ENCODE measurements around the gene MED13L.
A peak's percentile ranks its signal among the peaks of the same experiment; 100 is the strongest.

MED13L gene

DNA sequence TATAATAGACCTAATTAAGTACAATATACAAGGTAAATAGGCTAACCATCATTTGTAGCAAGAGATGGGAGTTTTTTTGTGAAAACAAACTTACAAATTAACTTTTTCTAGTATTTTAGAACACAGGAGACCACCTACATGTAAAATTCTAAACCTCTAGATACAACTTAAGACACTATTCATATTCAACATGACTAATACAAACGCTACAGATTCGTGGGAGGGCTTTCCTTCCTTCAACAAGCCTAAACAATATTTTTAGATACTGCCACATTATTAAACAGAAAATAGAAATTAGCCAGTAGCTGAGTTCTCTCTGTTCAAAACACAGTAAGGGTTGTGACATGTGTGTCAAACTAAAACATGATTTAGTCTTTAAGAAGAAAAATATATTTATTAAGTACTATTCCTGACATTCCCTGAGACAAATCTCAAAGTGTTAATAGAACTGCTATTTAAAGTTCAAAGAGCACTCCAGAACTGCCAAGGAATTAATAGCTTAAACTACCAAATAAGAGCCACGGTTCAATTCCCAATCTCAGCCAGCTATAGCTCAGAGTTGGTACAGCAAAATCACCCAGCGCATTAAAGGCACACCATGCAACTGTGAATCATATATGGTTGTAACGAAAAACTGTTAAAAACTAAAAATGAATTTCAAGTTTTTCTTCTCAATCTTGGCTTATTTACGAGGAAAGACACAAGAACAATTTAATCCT is 10.7 kb downstream of the MED13L start:
- Mint-ChIP-seq H3K27me3 (ENCODE audit: low read depth, poor library complexity) (no peaks in the 10 kb centered on the region), H3K27ac (no peak overlapping the region), H3K4me3 (no peak overlapping the region), H3K36me3 (ENCODE audit: low read depth) (peaks cover 11% of the 10 kb centered on the region), H3K9me3 (peaks cover 4% of the 10 kb centered on the region), H3K4me1 (peaks cover 8% of the 10 kb centered on the region)
- no peak for DNase-seq
- TF ChIP-seq, protein P1, sequence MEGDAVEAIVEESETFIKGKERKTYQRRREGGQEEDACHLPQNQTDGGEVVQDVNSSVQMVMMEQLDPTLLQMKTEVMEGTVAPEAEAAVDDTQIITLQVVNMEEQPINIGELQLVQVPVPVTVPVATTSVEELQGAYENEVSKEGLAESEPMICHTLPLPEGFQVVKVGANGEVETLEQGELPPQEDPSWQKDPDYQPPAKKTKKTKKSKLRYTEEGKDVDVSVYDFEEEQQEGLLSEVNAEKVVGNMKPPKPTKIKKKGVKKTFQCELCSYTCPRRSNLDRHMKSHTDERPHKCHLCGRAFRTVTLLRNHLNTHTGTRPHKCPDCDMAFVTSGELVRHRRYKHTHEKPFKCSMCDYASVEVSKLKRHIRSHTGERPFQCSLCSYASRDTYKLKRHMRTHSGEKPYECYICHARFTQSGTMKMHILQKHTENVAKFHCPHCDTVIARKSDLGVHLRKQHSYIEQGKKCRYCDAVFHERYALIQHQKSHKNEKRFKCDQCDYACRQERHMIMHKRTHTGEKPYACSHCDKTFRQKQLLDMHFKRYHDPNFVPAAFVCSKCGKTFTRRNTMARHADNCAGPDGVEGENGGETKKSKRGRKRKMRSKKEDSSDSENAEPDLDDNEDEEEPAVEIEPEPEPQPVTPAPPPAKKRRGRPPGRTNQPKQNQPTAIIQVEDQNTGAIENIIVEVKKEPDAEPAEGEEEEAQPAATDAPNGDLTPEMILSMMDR (IDR thresholded peaks at IDR 0.05): no peak

DNA sequence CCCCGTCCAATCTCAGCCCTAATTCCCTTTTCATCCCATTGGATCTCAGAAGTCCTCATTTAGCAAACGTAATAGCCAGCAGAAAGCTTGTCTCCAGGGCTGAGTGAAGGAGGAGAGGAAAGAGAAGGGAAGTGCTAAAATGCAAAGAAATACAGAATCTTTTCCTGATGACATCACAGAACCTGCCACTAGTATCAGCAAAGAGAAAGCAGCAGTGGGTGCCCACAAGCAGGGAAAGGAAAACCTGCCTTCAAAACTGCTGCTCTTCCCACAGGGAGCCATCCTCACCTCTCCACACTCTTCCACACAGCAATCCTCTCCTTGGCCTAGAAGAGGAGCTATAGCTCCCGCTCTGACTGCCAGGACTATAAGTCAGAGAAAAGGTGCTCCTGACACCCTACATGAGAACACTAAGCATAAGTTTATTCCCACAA is 11.3 kb downstream of the MED13L start:
- H3K36me3 Mint-ChIP-seq (ENCODE audit: low read depth): peaks cover 7% of the 10 kb centered on the region
- peaks cover 12% of the 10 kb centered on the region for H3K4me1 Mint-ChIP-seq
- TF ChIP-seq, protein P1 (IDR thresholded peaks at IDR 0.05): no peak
- no peak overlapping the region for H3K4me3 Mint-ChIP-seq
- H3K9me3 Mint-ChIP-seq: no peaks in the 10 kb centered on the region
- DNase-seq: no peak
- H3K27ac Mint-ChIP-seq: no peak overlapping the region
- no peaks in the 10 kb centered on the region for H3K27me3 Mint-ChIP-seq (ENCODE audit: low read depth, poor library complexity)

DNA sequence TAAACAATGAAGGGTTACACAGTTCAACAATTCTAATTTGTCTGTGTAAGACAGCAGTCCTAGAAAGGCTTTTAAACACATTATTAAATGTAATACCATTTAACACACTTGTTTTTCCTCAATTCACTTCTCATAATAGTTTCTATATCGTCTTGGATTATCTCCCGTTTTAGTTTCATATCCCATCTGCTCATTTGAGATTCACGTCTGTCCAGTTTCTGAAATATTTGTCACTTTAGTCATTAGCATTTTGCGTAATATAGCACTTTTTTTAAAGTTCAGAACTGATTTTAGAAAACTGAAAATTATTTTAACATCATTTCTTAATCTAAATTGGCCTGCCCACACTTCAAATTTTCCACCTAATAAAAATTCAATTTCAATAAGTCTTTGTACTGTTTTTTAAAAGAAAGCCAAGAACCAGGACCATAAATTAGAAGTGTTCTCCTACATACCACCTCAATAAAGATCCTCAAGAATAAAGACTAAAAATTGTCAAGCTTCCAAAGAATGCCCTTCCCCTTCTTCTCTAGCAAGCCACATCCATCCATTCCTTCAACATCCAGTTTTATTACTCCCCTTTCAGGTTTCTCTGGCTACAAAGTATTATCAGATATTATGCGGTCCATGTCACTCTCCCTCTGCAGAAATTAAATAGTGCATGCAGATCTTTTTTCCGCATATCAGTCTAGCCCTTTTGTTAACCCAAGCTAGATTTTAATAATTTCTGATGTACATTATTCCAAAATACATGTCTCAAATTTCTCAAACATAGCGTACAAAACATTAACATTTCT is 11.9 kb downstream of the MED13L start:
- no peak for DNase-seq
- H3K36me3 Mint-ChIP-seq (ENCODE audit: low read depth): peaks cover 7% of the 10 kb centered on the region
- H3K4me3 Mint-ChIP-seq: no peak overlapping the region
- H3K27ac Mint-ChIP-seq: no peak overlapping the region
- no peaks in the 10 kb centered on the region for H3K27me3 Mint-ChIP-seq (ENCODE audit: low read depth, poor library complexity)
- no peaks in the 10 kb centered on the region for H3K9me3 Mint-ChIP-seq
- peaks cover 18% of the 10 kb centered on the region for H3K4me1 Mint-ChIP-seq
- TF ChIP-seq, protein P1 (IDR thresholded peaks at IDR 0.05): no peak

DNA sequence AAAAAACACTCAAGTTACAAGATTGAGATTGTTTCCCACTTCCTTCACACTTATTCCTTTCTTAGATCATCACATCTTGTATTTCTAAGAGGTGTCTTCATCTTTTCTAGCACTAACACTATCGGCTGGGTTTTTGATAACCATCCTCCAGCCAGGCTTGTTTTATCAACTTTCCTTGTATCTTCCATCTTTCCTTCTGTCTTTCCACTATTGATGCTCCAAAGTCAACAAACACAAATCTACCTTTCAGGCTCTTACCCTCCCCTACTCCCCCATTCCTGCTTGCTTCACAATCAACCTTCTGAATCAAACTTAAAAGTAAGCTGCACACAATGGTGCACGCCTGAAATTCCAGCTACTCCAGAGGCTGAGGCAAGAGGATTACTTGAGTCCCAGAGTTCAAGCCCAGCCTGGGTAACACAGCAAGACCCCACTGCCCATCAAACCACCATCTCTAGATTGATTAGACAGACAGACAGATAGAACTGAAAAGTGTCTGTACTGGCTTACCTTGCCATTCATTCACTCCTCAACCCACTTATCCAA is 12.9 kb downstream of the MED13L start:
- Mint-ChIP-seq H3K4me1 (peaks cover 27% of the 10 kb centered on the region), H3K27ac (peak overlapping the region; percentile 87), H3K36me3 (ENCODE audit: low read depth) (peaks cover 4% of the 10 kb centered on the region), H3K27me3 (ENCODE audit: low read depth, poor library complexity) (no peaks in the 10 kb centered on the region), H3K9me3 (no peaks in the 10 kb centered on the region), H3K4me3 (peak overlapping the region; percentile 10)
- TF ChIP-seq, protein P1 (IDR thresholded peaks at IDR 0.05): no peak
- no peak for DNase-seq

DNA sequence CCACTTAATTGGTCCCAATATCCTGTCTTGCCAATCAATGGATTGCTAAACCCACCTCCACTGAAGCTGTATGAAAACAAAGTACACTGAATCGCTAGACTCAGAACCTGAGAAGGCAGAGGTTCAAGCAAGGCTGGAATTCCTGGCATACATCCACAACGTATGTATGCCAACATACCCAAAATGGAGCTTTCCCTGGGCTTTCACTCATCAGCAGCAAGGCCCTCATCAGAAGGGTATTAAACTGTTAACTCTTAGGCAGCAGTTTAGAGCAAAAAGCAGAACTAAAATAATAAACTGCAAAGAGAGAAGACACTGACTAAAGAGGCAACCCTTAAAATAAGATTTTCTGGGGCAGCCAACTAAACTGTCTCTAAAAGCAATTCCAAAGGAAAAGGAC is 13.6 kb downstream of the MED13L start:
- no peak for DNase-seq
- Mint-ChIP-seq H3K27ac (peak overlapping the region; percentile 52), H3K4me3 (no peak overlapping the region), H3K27me3 (ENCODE audit: low read depth, poor library complexity) (no peaks in the 10 kb centered on the region), H3K4me1 (peaks cover 30% of the 10 kb centered on the region), H3K36me3 (ENCODE audit: low read depth) (no peaks in the 10 kb centered on the region), H3K9me3 (no peaks in the 10 kb centered on the region)
- TF ChIP-seq, protein P1 (IDR thresholded peaks at IDR 0.05): no peak

Data from nephron progenitor cell (in vitro differentiated cells).